Cerebellar cortex (tissue), 1 donor: Measurements from ENCODE around the gene IGLON5.
A peak's percentile ranks its signal among the peaks of the same experiment; 100 is the strongest.

ENCODE experiments used
- DNase-seq: peaks from one replicate; pipeline ENCODE4 v3.0.0-alpha.2; 2015; ENCODE audit warnings: low spot score

The IGLON5 gene

GRCh38 chr19:51338563-51339312, 27.3 kb downstream of the IGLON5 start:
- peak; percentile 85 for DNase-seq

GRCh38 chr19:51339313-51339686, 27.9 kb downstream of the IGLON5 start:
- peak; percentile 71 for DNase-seq

GRCh38 chr19:51339687-51340656, 28.5 kb downstream of the IGLON5 start:
- peak; percentile 97 for DNase-seq

GRCh38 chr19:51341066-51341465, 29.6 kb downstream of the IGLON5 start:
- no peak for DNase-seq

- no peak for DNase-seq
These were observed 30.6 kb downstream of the IGLON5 start, which contains the start of gene VSIG10L for GRCh38 chr19:51341976-51342580. Gene VSIG10L (minus strand): TSS chr19:51342139. CDS start chr19:51342124, 15 bp downstream.

- DNase-seq: peak; percentile 35
These were observed 31.5 kb downstream of the IGLON5 start for GRCh38 chr19:51342631-51343569.

GRCh38 chr19:51345076-51345620, 33.7 kb downstream of the IGLON5 start:
- no peak for DNase-seq

GRCh38 chr19:51346742-51347141, 35.3 kb downstream of the IGLON5 start:
- no peak for DNase-seq

GRCh38 chr19:51347209-51347928, 35.9 kb downstream of the IGLON5 start:
- DNase-seq: no peak

- DNase-seq: no peak
These were observed 40.0 kb downstream of the IGLON5 start for GRCh38 chr19:51351266-51351990.

GRCh38 chr19:51352783-51353360, 41.4 kb downstream of the IGLON5 start:
- DNase-seq: no peak

- DNase-seq: no peak
These were observed 42.8 kb downstream of the IGLON5 start for GRCh38 chr19:51354103-51354741.

GRCh38 chr19:51354742-51355148, 43.3 kb downstream of the IGLON5 start:
- DNase-seq: no peak

GRCh38 chr19:51356159-51356801, 44.8 kb downstream of the IGLON5 start:
- DNase-seq: no peak

GRCh38 chr19:51357952-51358351, 46.5 kb downstream of the IGLON5 start:
- no peak for DNase-seq

- DNase-seq: no peak
These were observed 47.9 kb downstream of the IGLON5 start for GRCh38 chr19:51359294-51359693.

- DNase-seq: no peak
These were observed 49.8 kb downstream of the IGLON5 start for GRCh38 chr19:51361239-51361638.
